Measurements from ENCODE around the gene SPI1.

- TF ChIP-seq EZH2 (IDR thresholded peaks at IDR 0.05) = no peak
- no peak for TF ChIP-seq CTCF (IDR thresholded peaks at IDR 0.05)
Measured at GRCh38 chr11:47342854-47343253, 35.5 kb downstream of the SPI1 start.

All from neural progenitor cell (in vitro differentiated cells).